GM12801 (cell line): ENCODE results near the gene WIZ.

Experiments
- CTCF ChIP-seq: IDR thresholded peaks from one replicate; pipeline ENCODE4 v1.5.1; 2011; ENCODE audit warnings: control low read depth; ENCODE audit not compliant: insufficient read length; ENCODE audit errors: extremely low read depth

Gene WIZ

GRCh38 chr19:15450528-15450890, 753 bp upstream of the WIZ start:
- no peak for TF ChIP-seq CTCF

GRCh38 chr19:15448778-15449619, 757 bp downstream of the WIZ start:
- no peak for TF ChIP-seq CTCF

- no peak for TF ChIP-seq CTCF
Measured at GRCh38 chr19:15448044-15448777, 1.5 kb downstream of the WIZ start.

- TF ChIP-seq CTCF: no peak
Measured at GRCh38 chr19:15447057-15447456, 2.7 kb downstream of the WIZ start.

- no peak for TF ChIP-seq CTCF
Measured at GRCh38 chr19:15445807-15446376, 3.9 kb downstream of the WIZ start.

- TF ChIP-seq CTCF: no peak
Measured at GRCh38 chr19:15445227-15445605, 4.5 kb downstream of the WIZ start.

- TF ChIP-seq CTCF: no peak
Measured at GRCh38 chr19:15444505-15445226, 5.1 kb downstream of the WIZ start.
